ENCODE measurements around the gene ELOVL2. TPM values are rescaled to one million over a fixed set of nuclear protein-coding genes. Genes with fewer than 3 reads are reported as not detected.

The ELOVL2 gene
- total RNA-seq, 1 experiment from 2014 or later = 0.07 TPM

DNA sequence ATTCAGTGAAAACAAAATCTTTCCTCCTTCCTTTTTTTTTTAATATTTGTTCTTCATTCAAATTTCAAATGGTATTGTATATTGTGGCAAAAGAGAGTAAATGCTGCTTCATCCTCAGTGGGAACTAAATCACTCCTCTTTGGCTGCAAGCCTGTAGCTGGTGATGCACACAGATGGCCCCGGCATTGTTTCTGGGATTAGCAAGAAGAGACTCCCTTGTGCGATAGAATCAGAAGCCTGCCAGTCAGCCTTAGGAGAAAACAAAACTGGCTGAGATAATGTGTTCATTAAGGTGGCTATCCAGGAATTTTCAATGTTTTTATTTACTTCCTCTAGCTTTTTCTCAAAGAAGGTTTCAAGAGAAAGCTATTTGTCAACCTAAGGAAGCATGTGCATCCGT is 20.7 kb upstream of the ELOVL2 start:
- no TSS peak for BruUV-seq (replicated peaks)

More for the DNA sequence above, 20.7 kb upstream of the ELOVL2 start:
- ChIA-PET CTCF (interaction anchor here (0.6 to 2.0 kb wide), 5 partner anchors 53 to 586 kb away, joined by 3 to 8 read pairs (median 3); no protein-coding TSS in a partner anchor), RAD21 (ENCODE audit: low non-redundant PET in 1 of 2, low total read pairs in 2 of 2, uncharacterized antibody in 2 of 2, unreplicated experiment in 2 of 2) (no interaction called here), POLR2A (no interaction called here)
- no peaks in the 10 kb centered on the region for H3K36me3 ChIP-seq (ENCODE audit: control insufficient read depth in 1 of 2, insufficient read depth in 2 of 2, low read length in 2 of 2)
- H3K27ac ChIP-seq (ENCODE audit: low read depth, low read length) = no peak overlapping the region
- H3K9me2 ChIP-seq (ENCODE audit: insufficient read depth) = no peaks in the 10 kb centered on the region
- H3K79me2 ChIP-seq (ENCODE audit: insufficient read depth, low read length) = no peaks in the 10 kb centered on the region
- no peak for ATAC-seq
- TF ChIP-seq ZBTB33 (IDR thresholded peaks at IDR 0.05; ENCODE audit: extremely low read depth, insufficient replicate concordance, low read length) = no peak
- no peak for TF ChIP-seq TCF7L2 (IDR thresholded peaks at IDR 0.05; ENCODE audit: borderline replicate concordance, extremely low read depth, insufficient read depth, insufficient read length)
- no peak for TF ChIP-seq CEBPB (IDR thresholded peaks at IDR 0.05; ENCODE audit: low read depth)
- no peak for TF ChIP-seq EZH2phosphoT487 (IDR thresholded peaks at IDR 0.05; ENCODE audit: borderline replicate concordance)
- TF ChIP-seq EGR1 (IDR thresholded peaks at IDR 0.05; ENCODE audit: low read depth) = no peak
- no peak for TF ChIP-seq CBX3 (IDR thresholded peaks at IDR 0.05; ENCODE audit: low read depth)
- TF ChIP-seq SIN3A (IDR thresholded peaks at IDR 0.05; ENCODE audit: low read depth) = no peak
- TF ChIP-seq ATF3 (IDR thresholded peaks at IDR 0.05) = no peak
- TF ChIP-seq, protein P1, sequence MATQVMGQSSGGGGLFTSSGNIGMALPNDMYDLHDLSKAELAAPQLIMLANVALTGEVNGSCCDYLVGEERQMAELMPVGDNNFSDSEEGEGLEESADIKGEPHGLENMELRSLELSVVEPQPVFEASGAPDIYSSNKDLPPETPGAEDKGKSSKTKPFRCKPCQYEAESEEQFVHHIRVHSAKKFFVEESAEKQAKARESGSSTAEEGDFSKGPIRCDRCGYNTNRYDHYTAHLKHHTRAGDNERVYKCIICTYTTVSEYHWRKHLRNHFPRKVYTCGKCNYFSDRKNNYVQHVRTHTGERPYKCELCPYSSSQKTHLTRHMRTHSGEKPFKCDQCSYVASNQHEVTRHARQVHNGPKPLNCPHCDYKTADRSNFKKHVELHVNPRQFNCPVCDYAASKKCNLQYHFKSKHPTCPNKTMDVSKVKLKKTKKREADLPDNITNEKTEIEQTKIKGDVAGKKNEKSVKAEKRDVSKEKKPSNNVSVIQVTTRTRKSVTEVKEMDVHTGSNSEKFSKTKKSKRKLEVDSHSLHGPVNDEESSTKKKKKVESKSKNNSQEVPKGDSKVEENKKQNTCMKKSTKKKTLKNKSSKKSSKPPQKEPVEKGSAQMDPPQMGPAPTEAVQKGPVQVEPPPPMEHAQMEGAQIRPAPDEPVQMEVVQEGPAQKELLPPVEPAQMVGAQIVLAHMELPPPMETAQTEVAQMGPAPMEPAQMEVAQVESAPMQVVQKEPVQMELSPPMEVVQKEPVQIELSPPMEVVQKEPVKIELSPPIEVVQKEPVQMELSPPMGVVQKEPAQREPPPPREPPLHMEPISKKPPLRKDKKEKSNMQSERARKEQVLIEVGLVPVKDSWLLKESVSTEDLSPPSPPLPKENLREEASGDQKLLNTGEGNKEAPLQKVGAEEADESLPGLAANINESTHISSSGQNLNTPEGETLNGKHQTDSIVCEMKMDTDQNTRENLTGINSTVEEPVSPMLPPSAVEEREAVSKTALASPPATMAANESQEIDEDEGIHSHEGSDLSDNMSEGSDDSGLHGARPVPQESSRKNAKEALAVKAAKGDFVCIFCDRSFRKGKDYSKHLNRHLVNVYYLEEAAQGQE (IDR thresholded peaks at IDR 0.05; ENCODE audit: low read depth) = no peak
- TF ChIP-seq EZH2 (IDR thresholded peaks at IDR 0.05) = no peak
- no peak for TF ChIP-seq SP1 (IDR thresholded peaks at IDR 0.05; ENCODE audit: low read depth)
- no peak for TF ChIP-seq SRF (IDR thresholded peaks at IDR 0.05; ENCODE audit: low read depth)
- no peak for TF ChIP-seq ZNF274 (IDR thresholded peaks at IDR 0.05; ENCODE audit: low read depth, low read length)
- TF ChIP-seq ELF1 (IDR thresholded peaks at IDR 0.05; ENCODE audit: borderline replicate concordance, low read depth) = no peak
- no peak for TF ChIP-seq CTCF (IDR thresholded peaks at IDR 0.05 in 2 of 3, conservative IDR thresholded peaks at IDR 0.05 in 1 of 3; ENCODE audit: borderline replicate concordance in 1 of 3, insufficient read depth in 1 of 3, low read depth in 2 of 3, low read length in 2 of 3)
- no peak for TF ChIP-seq ZFX (IDR thresholded peaks at IDR 0.05)
- TF ChIP-seq POLR2A (IDR thresholded peaks at IDR 0.05; ENCODE audit: borderline replicate concordance, extremely low read depth, insufficient read depth, insufficient read length) = no peak
- no peak for TF ChIP-seq POLR2AphosphoS5 (IDR thresholded peaks at IDR 0.05; ENCODE audit: low read depth, low read length)
- no peaks in the 10 kb centered on the region for H3K9me3 ChIP-seq (ENCODE audit: control insufficient read depth in 1 of 2, insufficient read depth in 1 of 2, low read depth in 1 of 2, low read length in 2 of 2)
- no peak overlapping the region for H3K9ac ChIP-seq (ENCODE audit: low read length)
- no peak overlapping the region for H3K4me3 ChIP-seq (replicated peaks in 1 of 2; ENCODE audit: low read depth in 1 of 2, low read length in 2 of 2)
- DNase-seq (ENCODE audit: low read depth, low spot score) = no peak
- no peak overlapping the region for H3K4me2 ChIP-seq (ENCODE audit: low read length)
- no peaks in the 10 kb centered on the region for H3K4me1 ChIP-seq (ENCODE audit: control insufficient read depth in 1 of 2, insufficient read depth in 2 of 2, low read length in 2 of 2)
- H3K27me3 ChIP-seq (ENCODE audit: insufficient read depth, low read length) = no peaks in the 10 kb centered on the region
- no peak overlapping the region for H2AFZ ChIP-seq (ENCODE audit: low read depth, low read length, poor library complexity, severe bottlenecking)
- no peaks in the 10 kb centered on the region for H4K20me1 ChIP-seq (ENCODE audit: insufficient read depth)
- intact Hi-C loops (cut with micrococcal nuclease) = loop anchor here (5.0 kb wide), 2 partner anchors 218 to 432 kb away; no protein-coding TSS in a partner anchor
